Caco-2 (cell line): ENCODE measurements around the gene ELMO1. TPM values are rescaled to one million over a fixed set of nuclear protein-coding genes. Genes with fewer than 3 reads are reported as not detected.

Source experiments
- BruUV-seq: library from RNA; stranded (reverse); fragments of 400-500 nt; replicated peaks from 2 replicates; lab custom pipeline; 2021; lab: Mats Ljungman, UMichigan
- CTCF ChIA-PET: fragments of 300-600 bp; sonication (Branson Sonifier 250); formaldehyde crosslinking; loops from one replicate; lab custom pipeline; 2022; ENCODE audit warnings: antibody characterized with exemption; lab: Charles Lee
- POLR2A ChIA-PET: fragments of 300-600 bp; sonication (Branson Sonifier 250); formaldehyde crosslinking; loops from one replicate; lab custom pipeline; 2022; ENCODE audit warnings: antibody characterized with exemption; lab: Charles Lee
- DNase-seq, 2 experiments: peaks; one replicate each; pipeline versions ENCODE4 v3.0.0 to v3.0.0-alpha.2; 2020 to 2022
- H3K27me3 ChIP-seq: replicated peaks from 2 replicates; pipeline ENCODE4 v1.6.0; 2011; ENCODE audit warnings: low read length; ENCODE audit not compliant: control insufficient read depth, insufficient read depth
- H3K36me3 ChIP-seq: 2 replicates; pipeline ENCODE4 v1.5.1; 2011; ENCODE audit warnings: low read length; ENCODE audit not compliant: control insufficient read depth, insufficient read depth
- H3K4me1 ChIP-seq: fragments of 250-450 bp; sonication (Bioruptor Pico); 2 replicates; pipeline ENCODE4 v1.5.1; 2020; ENCODE audit warnings: mild to moderate bottlenecking
- H3K4me3 ChIP-seq: 2 replicates; pipeline ENCODE4 v1.5.1; 2011; ENCODE audit warnings: low read depth, mild to moderate bottlenecking, control low read depth, low read length
- H3K9me3 ChIP-seq: fragments of 250-450 bp; sonication (Bioruptor Pico); 2 replicates; pipeline ENCODE4 v1.5.1; 2020; ENCODE audit warnings: mild to moderate bottlenecking, moderate library complexity
- H3K27ac Mint-ChIP-seq: one replicate; pipeline ENCODE4 v1.8.0; 2022; ENCODE audit warnings: mixed read lengths; ENCODE audit not compliant: unreplicated experiment
- H3K27me3 Mint-ChIP-seq: one replicate; pipeline ENCODE4 v1.8.0; 2022; ENCODE audit warnings: mixed read lengths; ENCODE audit not compliant: insufficient read depth, unreplicated experiment
- H3K36me3 Mint-ChIP-seq: one replicate; pipeline ENCODE4 v1.8.0; 2022; ENCODE audit warnings: mild to moderate bottlenecking, mixed read lengths; ENCODE audit not compliant: insufficient read depth, unreplicated experiment
- H3K4me1 Mint-ChIP-seq: one replicate; pipeline ENCODE4 v1.8.0; 2022; ENCODE audit warnings: low read depth, mixed read lengths; ENCODE audit not compliant: unreplicated experiment
- H3K4me3 Mint-ChIP-seq: one replicate; pipeline ENCODE4 v1.8.0; 2022; ENCODE audit warnings: mild to moderate bottlenecking, moderate library complexity, mixed read lengths; ENCODE audit not compliant: unreplicated experiment
- H3K9me3 Mint-ChIP-seq: one replicate; pipeline ENCODE4 v1.8.0; 2022; ENCODE audit warnings: mixed read lengths; ENCODE audit not compliant: unreplicated experiment
- intact Hi-C: fragments of 100-400 bp; cut with micrococcal nuclease; formaldehyde crosslinking; loops from one replicate; pipeline ENCODE4 v1.10.0; 2022; ENCODE audit not compliant: unreplicated experiment
- total RNA-seq: library from RNA; stranded (reverse); gene quantifications from 2 replicates; pipeline ENCODE4 v1.2.3, GENCODE V29; 2022
- TF ChIP-seq, protein P1 (sequence below), 2 experiments: fragments of 200-600 bp in 1 of 2; IDR thresholded peaks; 1 replicate in 1 of 2; 2 replicates in 1 of 2; pipeline versions ENCODE4 v1.5.1 to v1.8.0; 2011 to 2022; ENCODE audit warnings: antibody characterized with exemption in 1 of 2, control low read depth in 1 of 2, inconsistent platforms in 1 of 2, low read depth in 1 of 2, low read length in 1 of 2, mild to moderate bottlenecking in 1 of 2, moderate library complexity in 1 of 2; ENCODE audit not compliant: insufficient read depth in 1 of 2, severe bottlenecking in 1 of 2, unreplicated experiment in 1 of 2

Gene ELMO1
- total RNA-seq, 1 experiment from 2014 or later: 0.14 TPM

DNA sequence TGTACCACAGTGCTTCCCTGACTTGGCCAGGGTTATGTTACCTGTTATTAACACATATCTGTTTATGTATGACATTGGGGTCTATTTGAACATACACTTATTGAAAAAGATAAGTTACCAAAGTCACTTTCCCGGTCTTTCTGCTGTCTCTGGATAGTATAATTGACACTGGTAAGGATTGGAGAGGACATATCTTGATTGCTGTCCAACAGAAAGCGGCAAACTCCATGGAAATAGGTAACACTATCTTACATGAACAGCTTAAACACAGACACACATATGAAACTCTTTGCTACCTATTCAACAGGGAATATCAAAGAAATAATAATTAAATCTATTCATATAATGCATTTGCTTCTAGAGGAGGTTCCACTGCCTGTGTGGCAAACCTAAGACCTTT is 441.9 kb downstream of the ELMO1 start:
- intact Hi-C loops: no loop called here
- CTCF ChIA-PET: no interaction called here

DNA sequence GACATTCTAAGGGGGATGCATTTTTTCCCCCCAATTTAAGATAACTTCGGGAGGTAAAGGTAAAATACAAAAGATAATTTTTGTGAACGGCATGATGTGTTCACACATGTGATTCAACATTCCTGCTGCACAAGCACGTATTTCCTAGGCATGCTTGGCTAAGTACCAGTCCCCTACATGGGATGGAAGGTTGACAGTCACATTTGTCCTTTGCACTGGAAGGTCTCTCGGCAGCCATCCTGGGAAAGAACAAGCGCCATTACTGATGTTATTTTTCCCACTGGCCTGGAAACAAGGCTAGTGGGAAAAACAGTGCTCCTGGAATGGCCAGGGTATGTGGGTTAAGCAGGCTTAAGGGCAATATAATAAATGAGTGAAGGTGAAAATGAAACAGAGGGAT is 448.2 kb downstream of the ELMO1 start:
- H3K4me1 Mint-ChIP-seq: no peaks in the 10 kb centered on the region
- no TSS peak for BruUV-seq
- H3K27me3 Mint-ChIP-seq: no peaks in the 10 kb centered on the region
- CTCF ChIA-PET: no interaction called here
- peaks cover 4% of the 10 kb centered on the region; the same call in 1 of the 2 replicates for H3K9me3 ChIP-seq
- H3K9me3 Mint-ChIP-seq: peaks cover 13% of the 10 kb centered on the region
- no peaks in the 10 kb centered on the region for H3K36me3 ChIP-seq
- no peak overlapping the region for H3K27ac Mint-ChIP-seq
- no peaks in the 10 kb centered on the region for H3K36me3 Mint-ChIP-seq
- H3K4me3 Mint-ChIP-seq: no peak overlapping the region
- POLR2A ChIA-PET: no interaction called here
- no peaks in the 10 kb centered on the region for H3K4me1 ChIP-seq
- H3K4me3 ChIP-seq: no peak overlapping the region
- no peak for DNase-seq
- H3K27me3 ChIP-seq: no peaks in the 10 kb centered on the region
- intact Hi-C loops: no loop called here
- TF ChIP-seq, protein P1, sequence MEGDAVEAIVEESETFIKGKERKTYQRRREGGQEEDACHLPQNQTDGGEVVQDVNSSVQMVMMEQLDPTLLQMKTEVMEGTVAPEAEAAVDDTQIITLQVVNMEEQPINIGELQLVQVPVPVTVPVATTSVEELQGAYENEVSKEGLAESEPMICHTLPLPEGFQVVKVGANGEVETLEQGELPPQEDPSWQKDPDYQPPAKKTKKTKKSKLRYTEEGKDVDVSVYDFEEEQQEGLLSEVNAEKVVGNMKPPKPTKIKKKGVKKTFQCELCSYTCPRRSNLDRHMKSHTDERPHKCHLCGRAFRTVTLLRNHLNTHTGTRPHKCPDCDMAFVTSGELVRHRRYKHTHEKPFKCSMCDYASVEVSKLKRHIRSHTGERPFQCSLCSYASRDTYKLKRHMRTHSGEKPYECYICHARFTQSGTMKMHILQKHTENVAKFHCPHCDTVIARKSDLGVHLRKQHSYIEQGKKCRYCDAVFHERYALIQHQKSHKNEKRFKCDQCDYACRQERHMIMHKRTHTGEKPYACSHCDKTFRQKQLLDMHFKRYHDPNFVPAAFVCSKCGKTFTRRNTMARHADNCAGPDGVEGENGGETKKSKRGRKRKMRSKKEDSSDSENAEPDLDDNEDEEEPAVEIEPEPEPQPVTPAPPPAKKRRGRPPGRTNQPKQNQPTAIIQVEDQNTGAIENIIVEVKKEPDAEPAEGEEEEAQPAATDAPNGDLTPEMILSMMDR (IDR thresholded peaks at IDR 0.05; ENCODE audit: insufficient read depth in 1 of 2, low read depth in 1 of 2, low read length in 1 of 2, severe bottlenecking in 1 of 2, unreplicated experiment in 1 of 2): no peak

More for the DNA sequence above, 441.9 kb downstream of the ELMO1 start:
- DNase-seq: no peak
- Histone ChIP-seq H3K27me3 (no peaks in the 10 kb centered on the region), H3K36me3 (no peaks in the 10 kb centered on the region), H3K4me3 (no peak overlapping the region), H3K4me1 (no peaks in the 10 kb centered on the region), H3K9me3 (no peaks in the 10 kb centered on the region)
- no peaks in the 10 kb centered on the region for H3K36me3 Mint-ChIP-seq
- no peaks in the 10 kb centered on the region for H3K27me3 Mint-ChIP-seq
- POLR2A ChIA-PET: no interaction called here
- TF ChIP-seq, protein P1 (IDR thresholded peaks at IDR 0.05; ENCODE audit: insufficient read depth in 1 of 2, low read depth in 1 of 2, low read length in 1 of 2, severe bottlenecking in 1 of 2, unreplicated experiment in 1 of 2): no peak
- no peak overlapping the region for H3K4me3 Mint-ChIP-seq
- H3K27ac Mint-ChIP-seq: no peak overlapping the region
- H3K9me3 Mint-ChIP-seq: peaks cover 5% of the 10 kb centered on the region
- no peaks in the 10 kb centered on the region for H3K4me1 Mint-ChIP-seq
- BruUV-seq: no TSS peak

DNA sequence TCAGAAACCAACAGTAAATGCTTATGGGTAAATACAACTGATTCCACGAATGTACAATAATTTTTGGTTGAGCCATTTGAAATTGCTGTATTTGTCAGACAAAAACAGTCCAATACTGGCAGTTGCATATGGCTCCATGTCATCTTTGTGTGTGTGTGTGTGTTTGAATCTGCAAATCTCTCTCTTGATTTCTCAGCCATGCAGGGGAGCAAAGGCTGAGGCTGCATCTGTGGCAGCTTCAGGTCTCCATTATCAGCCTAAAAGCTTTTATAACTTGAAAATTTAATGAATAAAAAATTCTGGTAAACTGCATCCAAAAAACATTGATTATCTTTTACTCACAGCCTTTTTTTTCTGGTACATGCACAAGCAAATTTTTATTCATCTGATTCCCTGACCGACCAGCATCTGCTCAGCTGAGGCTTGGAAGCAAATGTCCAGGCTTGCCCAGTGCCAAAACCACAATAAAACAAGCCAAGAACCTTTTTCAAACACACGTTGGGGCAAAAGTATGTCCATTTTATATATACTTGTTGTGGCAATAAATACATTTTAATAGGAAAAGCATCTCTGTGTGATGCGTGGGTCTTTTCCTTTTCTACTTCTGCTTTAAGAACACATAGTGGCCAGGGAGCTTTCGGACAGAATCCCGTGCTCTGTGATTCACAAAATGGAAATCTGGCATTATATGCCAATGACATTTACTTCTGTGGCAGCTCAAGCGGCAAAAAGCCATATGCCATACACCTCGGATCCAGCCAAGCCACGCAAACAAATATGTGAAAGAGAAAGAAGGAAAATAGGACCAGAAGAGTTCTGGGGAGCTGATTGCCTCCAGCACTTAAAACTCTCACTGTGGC is 448.8 kb downstream of the ELMO1 start:
- no peak overlapping the region for H3K27ac Mint-ChIP-seq
- no peaks in the 10 kb centered on the region for H3K36me3 Mint-ChIP-seq
- H3K9me3 Mint-ChIP-seq: peaks cover 13% of the 10 kb centered on the region
- Histone ChIP-seq H3K27me3 (no peaks in the 10 kb centered on the region), H3K36me3 (no peaks in the 10 kb centered on the region), H3K4me3 (no peak overlapping the region), H3K9me3 (peaks cover 4% of the 10 kb centered on the region; the same call in 1 of the 2 replicates), H3K4me1 (no peaks in the 10 kb centered on the region)
- ChIA-PET CTCF (no interaction called here), POLR2A (no interaction called here)
- H3K4me3 Mint-ChIP-seq: no peak overlapping the region
- DNase-seq: no peak
- TF ChIP-seq, protein P1 (IDR thresholded peaks at IDR 0.05; ENCODE audit: insufficient read depth in 1 of 2, low read depth in 1 of 2, low read length in 1 of 2, severe bottlenecking in 1 of 2, unreplicated experiment in 1 of 2): no peak
- no peaks in the 10 kb centered on the region for H3K27me3 Mint-ChIP-seq
- H3K4me1 Mint-ChIP-seq: no peaks in the 10 kb centered on the region
- BruUV-seq: no TSS peak
- intact Hi-C loops: no loop called here
